Heart left ventricle (tissue), 13 donors: Measurements from ENCODE around the gene GPRIN2.
"Not testable (repeated sequence)": the region's sequence is repeated elsewhere in the genome, so short reads cannot be mapped to it uniquely, and the experiment has no call there.

Source experiments
- POLR2A ChIP-seq, 2 donors: fragments of 450-650 bp; IDR thresholded peaks; one replicate each; pipeline ENCODE4 v1.6.1; 2017; ENCODE audit warnings: antibody characterized with exemption in 2 of 2, mild to moderate bottlenecking in 2 of 2, moderate library complexity in 2 of 2
- TF ChIP-seq, protein P1 (sequence below), 12 donors: fragments of 200-600 bp; sonication (generic) in 4 of 12; IDR thresholded peaks; one replicate each; pipeline versions ENCODE4 v1.5.0 to v1.8.0; 2018 to 2022; ENCODE audit warnings: antibody characterized with exemption in 12 of 12, mild to moderate bottlenecking in 5 of 12
- donor health status: ischemic (EF 13 %, LVEDD 7.1; RV severe dilation, severe dysfunction).
- donor health status: DM: no; HTN: yes; CAD: no.
- donor health status: DM: no; HTN: no; CAD: no.
- donor health status: ischemic (EF 25% LVEDD 6.9; RV normal size, moderate dysfunction).
- donor health status: ischemic (EF 25% LVEDD 5.7; RV mildly dilated, moderate dysfunction).
- donor health status: ischemic (EF 35%, LVEDD 5.7; RV mildly dilated, moderate dysfunction).
- donor health status: nonischemic (EF 11% LVEDD 7.7; RV severe dilation, severe dysfunction).
- donor health status: DM: yes; HTN: yes; CAD: no.
- donor health status: PGD.
- donor health status: ischemic (EF 29% LVEDD 5.4; RV normal size, mild dysfunction).
- donor health status: nonischemic (EF 23%, LVEDD 6.1; RV moderate dilation, normal function).

DNA sequence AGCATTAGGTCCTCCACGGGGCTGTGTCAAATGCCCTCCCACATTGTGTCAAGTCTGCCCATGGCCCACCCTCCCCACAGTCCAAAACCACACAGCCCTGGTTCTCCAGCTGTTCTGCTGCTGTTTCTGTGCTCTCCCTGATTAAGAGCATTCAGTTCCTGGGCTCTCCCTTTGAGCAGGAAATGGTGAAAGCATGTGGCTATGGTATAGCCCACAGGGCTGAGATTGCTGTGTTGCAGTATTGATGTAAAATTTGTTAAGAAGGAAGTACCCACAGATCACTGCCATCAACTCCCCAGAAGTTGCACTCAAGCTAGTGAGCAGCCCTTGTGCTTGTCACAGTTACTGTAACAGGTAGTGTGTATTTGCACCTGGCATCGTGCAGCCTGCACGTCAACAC, 31.8 kb upstream of the GPRIN2 start:
- TF ChIP-seq POLR2A (IDR thresholded peaks at IDR 0.05): not testable (repeated sequence)
- TF ChIP-seq, protein P1, sequence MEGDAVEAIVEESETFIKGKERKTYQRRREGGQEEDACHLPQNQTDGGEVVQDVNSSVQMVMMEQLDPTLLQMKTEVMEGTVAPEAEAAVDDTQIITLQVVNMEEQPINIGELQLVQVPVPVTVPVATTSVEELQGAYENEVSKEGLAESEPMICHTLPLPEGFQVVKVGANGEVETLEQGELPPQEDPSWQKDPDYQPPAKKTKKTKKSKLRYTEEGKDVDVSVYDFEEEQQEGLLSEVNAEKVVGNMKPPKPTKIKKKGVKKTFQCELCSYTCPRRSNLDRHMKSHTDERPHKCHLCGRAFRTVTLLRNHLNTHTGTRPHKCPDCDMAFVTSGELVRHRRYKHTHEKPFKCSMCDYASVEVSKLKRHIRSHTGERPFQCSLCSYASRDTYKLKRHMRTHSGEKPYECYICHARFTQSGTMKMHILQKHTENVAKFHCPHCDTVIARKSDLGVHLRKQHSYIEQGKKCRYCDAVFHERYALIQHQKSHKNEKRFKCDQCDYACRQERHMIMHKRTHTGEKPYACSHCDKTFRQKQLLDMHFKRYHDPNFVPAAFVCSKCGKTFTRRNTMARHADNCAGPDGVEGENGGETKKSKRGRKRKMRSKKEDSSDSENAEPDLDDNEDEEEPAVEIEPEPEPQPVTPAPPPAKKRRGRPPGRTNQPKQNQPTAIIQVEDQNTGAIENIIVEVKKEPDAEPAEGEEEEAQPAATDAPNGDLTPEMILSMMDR (IDR thresholded peaks at IDR 0.05): not testable (repeated sequence)
